Thoracic aorta (tissue), 2 donors: ENCODE data around the gene PLEKHA8. TPM values are rescaled to one million over a fixed set of nuclear protein-coding genes. Genes with fewer than 3 reads are reported as not detected.

Experiments used
- ATAC-seq: fragments of 150-250 bp; one replicate; pipeline ENCODE4 v1.8.0; 2017; ENCODE audit warnings: low read depth; ENCODE audit not compliant: insufficient number of reproducible peaks, low FRiP score
- DNase-seq: peaks from one replicate; pipeline ENCODE4 v3.0.0-alpha.2; 2020; ENCODE audit warnings: low spot score
- H3K27ac ChIP-seq, 2 donors: fragments of 200-600 bp; sonication (generic); 1 replicate in 1 of 2; 2 replicates in 1 of 2; pipeline ENCODE4 v1.5.1; 2016; ENCODE audit warnings: mild to moderate bottlenecking in 2 of 2, moderate library complexity in 2 of 2
- H3K27me3 ChIP-seq: fragments of 200-600 bp; sonication (generic); replicated peaks from 2 replicates; pipeline ENCODE4 v1.6.0; 2016; ENCODE audit warnings: mild to moderate bottlenecking; ENCODE audit not compliant: insufficient read depth
- H3K36me3 ChIP-seq: fragments of 200-600 bp; sonication (generic); one replicate; pipeline ENCODE4 v1.5.1; 2016
- H3K4me1 ChIP-seq, 2 donors: fragments of 200-600 bp; sonication (generic); 1 replicate in 1 of 2; 2 replicates in 1 of 2; pipeline versions ENCODE4 v1.5.1 to v1.6.0; 2016; ENCODE audit warnings: low read depth in 2 of 2, mild to moderate bottlenecking in 1 of 2; ENCODE audit not compliant: control insufficient read depth in 1 of 2
- H3K4me3 ChIP-seq: fragments of 200-600 bp; sonication (generic); 2 replicates; pipeline ENCODE4 v1.5.1; 2016; ENCODE audit warnings: mild to moderate bottlenecking
- H3K9me3 ChIP-seq: fragments of 200-600 bp; sonication (generic); 2 replicates; pipeline ENCODE4 v1.5.1; 2016
- total RNA-seq, 2 donors: library from RNA; depleted of rRNA; stranded (reverse); fragments of >200 nt; gene quantifications; one replicate each; pipeline versions ENCODE4 v1.1.0 to v1.2.3, GENCODE V29; 2016
- TF ChIP-seq, protein P1 (sequence below): fragments of 200-600 bp; sonication (generic); IDR thresholded peaks from one replicate; pipeline ENCODE4 v1.5.1; 2019; ENCODE audit warnings: antibody characterized with exemption

Gene PLEKHA8
- total RNA-seq, 2 donors from 2014 or later, result 6.6 to 10.0 TPM

DNA sequence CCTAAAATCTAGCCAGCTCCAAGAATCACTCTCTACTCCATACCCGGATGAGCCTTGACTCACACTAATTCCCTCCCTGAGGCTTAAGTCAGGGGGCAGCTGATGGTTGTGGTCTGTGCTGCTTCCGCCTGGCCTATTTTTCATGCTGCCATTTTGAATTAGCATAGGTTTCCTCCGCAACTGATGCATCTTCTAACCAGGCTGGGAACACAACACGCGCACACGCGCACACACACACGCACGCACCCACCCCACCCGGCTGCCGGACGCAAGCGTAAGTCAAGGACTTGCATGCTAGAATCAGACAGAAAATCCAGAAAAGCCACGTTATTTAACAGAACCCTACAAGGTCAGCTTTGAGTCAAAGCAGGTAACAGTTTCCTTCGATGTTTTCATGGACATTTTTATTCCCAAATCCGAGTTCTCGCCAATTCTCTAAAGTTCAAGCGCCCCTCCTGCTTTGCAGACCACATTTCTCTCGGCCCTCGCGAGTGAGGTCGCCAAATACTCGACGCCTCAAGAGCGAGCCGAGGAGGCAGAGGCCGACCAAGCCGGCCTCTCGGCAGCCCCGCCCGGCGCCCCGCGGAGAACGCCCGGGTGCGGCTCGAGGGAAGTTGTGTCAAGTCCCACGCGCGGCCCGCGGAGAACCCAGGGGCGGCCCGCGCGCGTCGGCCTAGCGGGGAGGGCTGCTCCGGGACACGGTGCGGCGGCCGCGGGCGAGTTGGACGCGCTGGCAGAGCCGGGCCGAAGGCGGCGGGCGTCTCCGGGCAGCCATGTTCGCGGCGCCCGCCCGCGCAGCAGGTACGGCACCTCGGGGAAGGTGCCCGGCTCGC lies 39.6 kb upstream of the PLEKHA8 start:
- no peaks in the 10 kb centered on the region for H3K36me3 ChIP-seq
- TF ChIP-seq, protein P1, sequence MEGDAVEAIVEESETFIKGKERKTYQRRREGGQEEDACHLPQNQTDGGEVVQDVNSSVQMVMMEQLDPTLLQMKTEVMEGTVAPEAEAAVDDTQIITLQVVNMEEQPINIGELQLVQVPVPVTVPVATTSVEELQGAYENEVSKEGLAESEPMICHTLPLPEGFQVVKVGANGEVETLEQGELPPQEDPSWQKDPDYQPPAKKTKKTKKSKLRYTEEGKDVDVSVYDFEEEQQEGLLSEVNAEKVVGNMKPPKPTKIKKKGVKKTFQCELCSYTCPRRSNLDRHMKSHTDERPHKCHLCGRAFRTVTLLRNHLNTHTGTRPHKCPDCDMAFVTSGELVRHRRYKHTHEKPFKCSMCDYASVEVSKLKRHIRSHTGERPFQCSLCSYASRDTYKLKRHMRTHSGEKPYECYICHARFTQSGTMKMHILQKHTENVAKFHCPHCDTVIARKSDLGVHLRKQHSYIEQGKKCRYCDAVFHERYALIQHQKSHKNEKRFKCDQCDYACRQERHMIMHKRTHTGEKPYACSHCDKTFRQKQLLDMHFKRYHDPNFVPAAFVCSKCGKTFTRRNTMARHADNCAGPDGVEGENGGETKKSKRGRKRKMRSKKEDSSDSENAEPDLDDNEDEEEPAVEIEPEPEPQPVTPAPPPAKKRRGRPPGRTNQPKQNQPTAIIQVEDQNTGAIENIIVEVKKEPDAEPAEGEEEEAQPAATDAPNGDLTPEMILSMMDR, result no peak
- peaks cover 8% of the 10 kb centered on the region for H3K9me3 ChIP-seq
- ATAC-seq (peak; percentile 40), DNase-seq (no peak)
- peak overlapping the region; percentile 92 for H3K4me3 ChIP-seq
- no peaks in the 10 kb centered on the region for H3K27me3 ChIP-seq
- H3K4me1 ChIP-seq, result peaks cover 8 to 26% of the 10 kb centered on the region in 2 donors
- H3K27ac ChIP-seq, result peak overlapping the region; percentile 94 to 98

DNA sequence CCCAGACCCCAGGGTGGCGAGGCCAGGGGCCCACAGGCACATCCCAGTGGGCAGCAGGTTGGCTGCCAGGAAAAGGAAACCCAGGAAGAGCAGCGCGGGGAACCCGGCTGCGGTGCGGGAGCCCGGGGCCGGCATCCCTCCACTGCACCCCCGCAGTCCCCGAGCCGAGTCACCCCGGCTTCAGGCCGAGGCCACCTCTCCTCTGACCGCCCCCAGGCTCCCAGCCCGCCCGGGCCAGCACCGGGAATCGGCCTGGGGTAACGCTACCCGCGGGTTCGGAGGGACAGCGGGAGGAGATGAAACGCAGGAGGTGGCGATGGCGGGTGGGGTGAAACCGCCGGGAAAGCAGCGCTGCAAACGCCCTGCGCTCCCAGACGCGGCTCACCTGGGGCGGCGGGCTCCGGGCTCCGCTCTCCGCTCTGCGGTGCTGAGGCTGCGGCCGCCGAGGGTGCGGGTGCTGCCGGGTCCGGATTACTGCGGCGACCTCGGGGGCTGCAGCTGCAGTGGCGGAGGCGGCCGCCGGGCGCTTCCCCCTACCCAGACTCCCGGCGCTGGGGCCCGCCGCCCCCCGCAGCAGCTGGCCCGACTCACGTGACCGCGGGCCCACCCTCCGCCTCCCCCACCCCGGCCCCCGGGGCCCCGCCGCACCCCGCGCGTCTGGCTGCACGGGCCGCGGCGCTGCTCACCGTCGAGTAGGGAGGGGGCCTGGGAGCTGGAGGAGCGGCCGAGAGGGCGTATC lies 38.8 kb upstream of the PLEKHA8 start, which contains the start of gene SCRN1:
Gene SCRN1 (minus strand): TSS at position 545 of the 739 bp plus-strand sequence. CDS start 20,734 bp downstream, outside the sequence.
- TF ChIP-seq, protein P1, result no peak
- Histone ChIP-seq H3K4me3 (peak within 1 kb of the TSS; percentile 92), H3K4me1 (peaks cover 8 to 26% of the 10 kb centered on the region in 2 donors), H3K27me3 (no peaks in the 10 kb centered on the region), H3K27ac (peak within 1 kb of the TSS; percentile 94 to 98), H3K36me3 (no peaks in the 10 kb centered on the region), H3K9me3 (peaks cover 8% of the 10 kb centered on the region)
- ATAC-seq, result no peak
- no peak for DNase-seq

DNA sequence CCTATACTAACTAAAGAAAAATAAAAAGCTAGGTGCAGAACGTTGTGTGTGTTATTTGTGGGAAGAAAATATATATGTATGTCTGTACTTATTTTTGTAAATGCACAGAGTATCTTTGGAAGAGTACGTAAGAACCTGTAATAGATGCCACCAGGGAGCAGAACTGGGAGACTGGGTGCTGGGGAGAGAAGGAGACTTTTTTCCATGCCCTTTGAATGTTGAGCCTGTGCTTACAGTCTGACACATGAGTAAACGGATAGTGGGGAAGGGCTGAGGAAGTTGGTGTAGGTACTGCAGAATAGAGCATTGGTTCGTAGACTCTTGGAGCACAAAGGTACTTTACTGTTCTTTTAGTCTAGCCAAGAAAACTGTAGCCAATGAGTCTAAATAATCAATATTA lies 37.3 kb upstream of the PLEKHA8 start:
- ATAC-seq (no peak), DNase-seq (no peak)
- H3K27me3 ChIP-seq, result no peaks in the 10 kb centered on the region
- no peak overlapping the region for H3K4me3 ChIP-seq
- peaks cover 8% of the 10 kb centered on the region for H3K9me3 ChIP-seq
- TF ChIP-seq, protein P1, result no peak
- no peak overlapping the region for H3K27ac ChIP-seq
- peaks cover 6 to 20% of the 10 kb centered on the region in 2 donors for H3K4me1 ChIP-seq
- no peaks in the 10 kb centered on the region for H3K36me3 ChIP-seq

DNA sequence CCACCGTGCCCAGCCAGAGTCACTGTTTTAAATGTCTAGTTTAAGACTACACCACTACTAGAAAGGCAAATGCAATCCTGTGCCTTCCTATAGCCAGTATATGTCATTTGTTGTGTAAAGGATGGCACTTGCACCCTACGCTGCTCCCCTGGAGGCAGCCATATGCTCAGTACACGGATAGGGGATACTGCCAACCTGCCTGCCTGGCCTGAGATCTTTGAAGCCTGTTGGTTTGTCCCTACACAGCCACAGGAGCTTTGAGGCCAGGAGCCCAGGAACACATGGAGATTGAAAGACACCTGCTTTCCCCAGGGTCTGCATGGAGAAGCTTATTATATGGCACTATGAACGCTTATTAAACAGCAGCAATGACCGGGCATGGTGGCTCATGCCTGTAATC lies 36.3 kb upstream of the PLEKHA8 start:
- DNase-seq (no peak), ATAC-seq (no peak)

More for the DNA sequence above, 36.3 kb upstream of the PLEKHA8 start:
- TF ChIP-seq, protein P1, result no peak
- H3K27ac ChIP-seq, result no peak overlapping the region
- no peaks in the 10 kb centered on the region for H3K27me3 ChIP-seq
- H3K4me1 ChIP-seq, result peaks cover 5 to 17% of the 10 kb centered on the region in 2 donors
- H3K36me3 ChIP-seq, result no peaks in the 10 kb centered on the region
- H3K9me3 ChIP-seq, result peaks cover 11% of the 10 kb centered on the region
- no peak overlapping the region for H3K4me3 ChIP-seq
